GM12892 (cell line): ENCODE measurements around the gene ARID3A.
A peak's percentile ranks its signal among the peaks of the same experiment; 100 is the strongest.

ENCODE experiments used
- DNase-seq: peaks from one replicate; pipeline ENCODE4 v3.0.0; 2011; ENCODE audit not compliant: insufficient read length
- FAIRE-seq: peaks from 2 replicates; lab custom pipeline; 2011; peaks lifted over from hg19 to GRCh38; lab: Jason Lieb, UNC
- POLR2A ChIP-seq: IDR thresholded peaks from 2 replicates; pipeline ENCODE4 v1.6.1; 2011; ENCODE audit warnings: low read depth, low read length, control low read depth
- POLR2AphosphoS5 ChIP-seq: IDR thresholded peaks from 2 replicates; pipeline ENCODE4 v1.6.1; 2011; ENCODE audit warnings: low read depth, low read length, control low read depth
- TAF1 ChIP-seq: IDR thresholded peaks from 2 replicates; pipeline ENCODE4 v1.6.1; 2011; ENCODE audit warnings: low read depth, mild to moderate bottlenecking, control low read depth, low read length, borderline replicate concordance

The ARID3A gene

GRCh38 chr19:963486-963951 is 37.7 kb downstream of the ARID3A start:
- no peak for DNase-seq
- no peak for FAIRE-seq
- TF ChIP-seq POLR2AphosphoS5 (no peak), POLR2A (no peak)

- no peak for TF ChIP-seq POLR2AphosphoS5
- no peak for TF ChIP-seq TAF1
- TF ChIP-seq POLR2A = no peak
- no peak for DNase-seq
- no peak for FAIRE-seq
Measured at GRCh38 chr19:964116-964520, 38.3 kb downstream of the ARID3A start.

GRCh38 chr19:964761-965694 is 39.2 kb downstream of the ARID3A start:
- no peak for FAIRE-seq

GRCh38 chr19:966485-967088 is 40.8 kb downstream of the ARID3A start:
- DNase-seq = no peak
- FAIRE-seq = no peak
- no peak for TF ChIP-seq POLR2AphosphoS5
- no peak for TF ChIP-seq POLR2A
- no peak for TF ChIP-seq TAF1

More at GRCh38 chr19:964761-965694, 39.2 kb downstream of the ARID3A start:
- no peak for TF ChIP-seq POLR2AphosphoS5
- TF ChIP-seq TAF1 = no peak
- no peak for TF ChIP-seq POLR2A
- no peak for DNase-seq

- no peak for DNase-seq
- FAIRE-seq = no peak
- TF ChIP-seq POLR2AphosphoS5 (no peak), POLR2A (no peak), TAF1 (no peak)
Measured at GRCh38 chr19:970695-971094, 44.9 kb downstream of the ARID3A start.

- TF ChIP-seq TAF1 (no peak), POLR2A (no peak), POLR2AphosphoS5 (no peak)
- DNase-seq (no peak), FAIRE-seq (no peak)
Measured at GRCh38 chr19:971795-972194, 46.0 kb downstream of the ARID3A start.

- FAIRE-seq = no peak
- no peak for DNase-seq
Measured at GRCh38 chr19:972281-972680, 46.4 kb downstream of the ARID3A start.

GRCh38 chr19:973726-974563 is 48.1 kb downstream of the ARID3A start:
- DNase-seq (no peak), FAIRE-seq (no peak)
- TF ChIP-seq POLR2AphosphoS5 (no peak), TAF1 (no peak), POLR2A (no peak)

More at GRCh38 chr19:972281-972680, 46.4 kb downstream of the ARID3A start:
- TF ChIP-seq TAF1 = no peak
- no peak for TF ChIP-seq POLR2A
- no peak for TF ChIP-seq POLR2AphosphoS5

- FAIRE-seq = no peak
Measured at GRCh38 chr19:974564-975257, 48.9 kb downstream of the ARID3A start.

GRCh38 chr19:976476-976875 is 50.6 kb downstream of the ARID3A start:
- TF ChIP-seq POLR2AphosphoS5 (0 out of 2 replicates have a peak, but pooled peaks have one; percentile 27), POLR2A (no peak)
- DNase-seq = no peak
- no peak for FAIRE-seq

More at GRCh38 chr19:974564-975257, 48.9 kb downstream of the ARID3A start:
- no peak for DNase-seq
- TF ChIP-seq POLR2A = no peak
- TF ChIP-seq TAF1 = no peak
- TF ChIP-seq POLR2AphosphoS5 = no peak
